Measurements from ENCODE around the gene SLC39A8. TPM values are rescaled to one million over a fixed set of nuclear protein-coding genes. Genes with fewer than 3 reads are reported as not detected.
"Not testable (repeated sequence)": the region's sequence is repeated elsewhere in the genome, so short reads cannot be mapped to it uniquely, and the experiment has no call there.

SLC39A8 gene
- total and polyA plus RNA-seq, 2 donors: 23.0 to 28.2 TPM

DNA sequence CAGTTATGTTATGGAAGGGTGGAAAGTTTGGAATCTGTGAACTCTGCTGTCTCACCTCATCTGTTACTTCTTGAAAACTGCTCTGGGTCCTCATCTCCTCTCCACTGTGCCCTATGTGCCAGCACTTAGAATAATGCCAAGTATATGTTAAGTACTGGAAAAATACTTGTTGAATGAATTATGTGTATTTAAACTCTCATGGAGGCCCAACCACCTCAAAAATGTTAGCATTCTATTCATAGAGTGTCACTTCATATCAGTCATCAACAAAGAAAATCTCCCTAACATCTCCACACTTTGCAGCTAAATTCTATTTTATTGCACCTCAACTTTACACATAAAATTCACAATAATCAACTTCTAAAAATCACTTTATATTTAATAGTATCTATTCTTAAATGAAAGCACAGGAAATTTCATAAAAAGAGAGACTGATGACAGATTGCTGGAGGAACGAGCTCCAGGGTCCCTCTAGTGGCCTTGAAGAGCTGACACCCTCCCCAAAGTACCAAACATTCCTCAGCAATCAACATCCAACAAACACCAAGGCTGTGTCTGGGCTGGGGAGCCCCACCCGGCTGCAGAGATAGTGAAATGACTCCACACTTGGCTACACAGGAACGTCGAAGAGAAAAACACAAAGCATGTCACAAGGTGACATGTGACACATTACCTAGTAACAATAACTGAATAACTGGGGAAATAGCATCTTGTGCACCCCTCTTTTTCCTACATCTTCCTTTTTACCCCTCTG, 45.8 kb downstream of the SLC39A8 start:
- 54% methylated on average over 4 of the region's 4 CpGs for WGBS
- Histone ChIP-seq H3K27me3 (ENCODE audit: control insufficient read depth in 2 of 2, insufficient read depth in 1 of 2, low read length in 1 of 2) (no peaks in the 10 kb centered on the region), H3K27ac (ENCODE audit: low read depth in 1 of 2, low read length in 1 of 2) (no peak overlapping the region), H3K4me3 (ENCODE audit: low read length in 2 of 2) (no peak overlapping the region), H3K9me3 (ENCODE audit: control insufficient read depth in 2 of 2, insufficient read depth in 1 of 2, low read length in 1 of 2) (no peaks in the 10 kb centered on the region), H3K4me1 (ENCODE audit: control insufficient read depth in 2 of 2, insufficient read depth in 2 of 2, low read length in 2 of 2) (no peaks in the 10 kb centered on the region), H3K36me3 (ENCODE audit: control insufficient read depth in 2 of 2, insufficient read depth in 2 of 2, low read length in 1 of 2) (peaks cover 0 to 4% of the 10 kb centered on the region in 2 donors)
- peak in 6 of 9 donors; percentile 13 to 51 (median 25) for DNase-seq (ENCODE audit: low read depth in 6 of 9, low spot score in 9 of 9)

GRCh38 chr4:102298716-102299115, 46.6 kb downstream of the SLC39A8 start:
- 74% methylated on average over 1 of the region's 1 CpG for WGBS
- Histone ChIP-seq H3K36me3 (ENCODE audit: control insufficient read depth in 2 of 2, insufficient read depth in 2 of 2, low read length in 1 of 2) (peaks cover 0 to 4% of the 10 kb centered on the region in 2 donors), H3K27ac (ENCODE audit: low read depth in 1 of 2, low read length in 1 of 2) (no peak overlapping the region), H3K4me1 (ENCODE audit: control insufficient read depth in 2 of 2, insufficient read depth in 2 of 2, low read length in 2 of 2) (no peaks in the 10 kb centered on the region), H3K4me3 (ENCODE audit: low read length in 2 of 2) (no peak overlapping the region), H3K27me3 (ENCODE audit: control insufficient read depth in 2 of 2, insufficient read depth in 1 of 2, low read length in 1 of 2) (no peaks in the 10 kb centered on the region), H3K9me3 (ENCODE audit: control insufficient read depth in 2 of 2, insufficient read depth in 1 of 2, low read length in 1 of 2) (no peaks in the 10 kb centered on the region)
- DNase-seq (ENCODE audit: low read depth in 6 of 9, low spot score in 9 of 9): no peak

DNA sequence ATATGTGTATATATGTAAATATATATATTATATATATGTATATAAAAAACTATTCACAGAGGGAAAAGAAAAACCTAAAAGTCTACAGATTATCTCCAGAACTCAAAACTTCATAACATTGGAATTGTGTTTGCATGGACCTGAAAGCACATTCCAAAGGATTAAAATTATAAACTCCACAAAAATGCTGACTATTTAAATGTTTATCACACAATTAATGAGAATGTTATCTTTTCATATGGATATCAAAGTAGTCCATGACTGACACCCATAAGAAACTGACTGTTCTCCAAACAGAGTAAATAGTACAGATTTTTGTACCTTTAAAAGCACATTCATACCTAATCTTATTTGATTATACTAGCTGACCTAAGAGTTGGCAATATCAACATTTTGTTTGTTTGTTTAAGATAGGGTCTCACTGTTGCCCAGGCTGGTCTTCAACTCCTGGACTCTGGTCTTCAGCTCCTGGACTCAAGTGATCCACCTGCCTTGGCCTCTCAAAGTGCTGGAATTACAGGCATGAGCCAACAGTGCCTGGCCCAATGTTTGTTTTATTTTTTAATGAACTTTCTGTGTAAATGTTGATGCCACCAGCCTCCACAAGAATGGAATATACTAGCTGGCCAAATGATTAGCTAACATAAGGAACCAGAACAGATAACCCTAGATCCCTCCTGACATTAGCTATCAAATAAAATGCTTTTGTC, 50.0 kb downstream of the SLC39A8 start:
- DNase-seq (ENCODE audit: low read depth in 6 of 9, low spot score in 9 of 9): no peak
- Histone ChIP-seq H3K36me3 (ENCODE audit: control insufficient read depth in 2 of 2, insufficient read depth in 2 of 2, low read length in 1 of 2) (peaks cover 0 to 2% of the 10 kb centered on the region in 2 donors), H3K9me3 (ENCODE audit: control insufficient read depth in 2 of 2, insufficient read depth in 1 of 2, low read length in 1 of 2) (no peaks in the 10 kb centered on the region), H3K4me1 (ENCODE audit: control insufficient read depth in 2 of 2, insufficient read depth in 2 of 2, low read length in 2 of 2) (no peaks in the 10 kb centered on the region), H3K4me3 (ENCODE audit: low read length in 2 of 2) (no peak overlapping the region), H3K27me3 (ENCODE audit: control insufficient read depth in 2 of 2, insufficient read depth in 1 of 2, low read length in 1 of 2) (no peaks in the 10 kb centered on the region), H3K27ac (ENCODE audit: low read depth in 1 of 2, low read length in 1 of 2) (no peak overlapping the region)

DNA sequence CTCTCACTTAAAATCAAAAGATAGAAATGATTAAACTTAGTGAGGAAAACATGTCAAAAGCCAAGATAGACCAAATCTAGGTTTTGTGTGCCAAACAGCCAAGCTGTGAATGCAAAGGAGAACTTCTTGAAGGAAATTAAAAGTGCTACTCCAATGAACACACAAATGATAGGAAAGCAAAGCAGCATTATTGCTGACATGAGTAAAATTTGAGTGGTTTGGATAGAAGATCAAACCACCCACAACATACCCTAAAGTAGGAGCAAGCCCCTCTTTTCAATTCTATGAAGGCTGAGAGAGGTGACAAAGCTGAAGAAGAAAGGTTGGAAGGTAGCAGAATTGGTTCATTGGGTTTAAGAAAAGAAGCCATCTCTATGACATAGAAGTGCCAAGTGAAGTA, 56.8 kb downstream of the SLC39A8 start:
- Histone ChIP-seq H3K27ac (ENCODE audit: low read depth in 1 of 2, low read length in 1 of 2) (no peak overlapping the region), H3K4me1 (ENCODE audit: control insufficient read depth in 2 of 2, insufficient read depth in 2 of 2, low read length in 2 of 2) (no peaks in the 10 kb centered on the region), H3K36me3 (ENCODE audit: control insufficient read depth in 2 of 2, insufficient read depth in 2 of 2, low read length in 1 of 2) (no peaks in the 10 kb centered on the region), H3K4me3 (ENCODE audit: low read length in 2 of 2) (no peak overlapping the region), H3K9me3 (ENCODE audit: control insufficient read depth in 2 of 2, insufficient read depth in 1 of 2, low read length in 1 of 2) (no peaks in the 10 kb centered on the region), H3K27me3 (ENCODE audit: control insufficient read depth in 2 of 2, insufficient read depth in 1 of 2, low read length in 1 of 2) (no peaks in the 10 kb centered on the region)
- DNase-seq (ENCODE audit: low read depth in 6 of 9, low spot score in 9 of 9): no peak

GRCh38 chr4:102285831-102286230, 59.5 kb downstream of the SLC39A8 start:
- H3K9me3 ChIP-seq (ENCODE audit: control insufficient read depth in 2 of 2, insufficient read depth in 1 of 2, low read length in 1 of 2): no peaks in the 10 kb centered on the region
- H3K4me3 ChIP-seq (ENCODE audit: low read length in 2 of 2): no peak overlapping the region
- no peak for DNase-seq (ENCODE audit: low read depth in 6 of 9, low spot score in 9 of 9)
- no peaks in the 10 kb centered on the region for H3K4me1 ChIP-seq (ENCODE audit: control insufficient read depth in 2 of 2, insufficient read depth in 2 of 2, low read length in 2 of 2)
- H3K27me3 ChIP-seq (ENCODE audit: control insufficient read depth in 2 of 2, insufficient read depth in 1 of 2, low read length in 1 of 2): no peaks in the 10 kb centered on the region
- no peaks in the 10 kb centered on the region for H3K36me3 ChIP-seq (ENCODE audit: control insufficient read depth in 2 of 2, insufficient read depth in 2 of 2, low read length in 1 of 2)
- H3K27ac ChIP-seq (ENCODE audit: low read depth in 1 of 2, low read length in 1 of 2): no peak overlapping the region

- no peak for DNase-seq (ENCODE audit: low read depth in 6 of 9, low spot score in 9 of 9)
- 96% methylated on average over 4 of the region's 4 CpGs for WGBS
- no peaks in the 10 kb centered on the region for H3K27me3 ChIP-seq (ENCODE audit: control insufficient read depth in 2 of 2, insufficient read depth in 1 of 2, low read length in 1 of 2)
- H3K4me3 ChIP-seq (ENCODE audit: low read length in 2 of 2): no peak overlapping the region
- H3K9me3 ChIP-seq (ENCODE audit: control insufficient read depth in 2 of 2, insufficient read depth in 1 of 2, low read length in 1 of 2): no peaks in the 10 kb centered on the region
- H3K4me1 ChIP-seq (ENCODE audit: control insufficient read depth in 2 of 2, insufficient read depth in 2 of 2, low read length in 2 of 2): no peaks in the 10 kb centered on the region
- no peaks in the 10 kb centered on the region for H3K36me3 ChIP-seq (ENCODE audit: control insufficient read depth in 2 of 2, insufficient read depth in 2 of 2, low read length in 1 of 2)
- no peak overlapping the region for H3K27ac ChIP-seq (ENCODE audit: low read depth in 1 of 2, low read length in 1 of 2)
Measured at GRCh38 chr4:102281171-102281839, 64.0 kb downstream of the SLC39A8 start.

- not testable (repeated sequence) for DNase-seq (ENCODE audit: low read depth in 6 of 9, low spot score in 9 of 9); H3K36me3 ChIP-seq (ENCODE audit: control insufficient read depth in 2 of 2, insufficient read depth in 2 of 2, low read length in 1 of 2); H3K27ac ChIP-seq (ENCODE audit: low read depth in 1 of 2, low read length in 1 of 2); H3K4me1 ChIP-seq (ENCODE audit: control insufficient read depth in 2 of 2, insufficient read depth in 2 of 2, low read length in 2 of 2); H3K27me3 ChIP-seq (ENCODE audit: control insufficient read depth in 2 of 2, insufficient read depth in 1 of 2, low read length in 1 of 2); H3K9me3 ChIP-seq (ENCODE audit: control insufficient read depth in 2 of 2, insufficient read depth in 1 of 2, low read length in 1 of 2); H3K4me3 ChIP-seq (ENCODE audit: low read length in 2 of 2)
- WGBS: 99% methylated on average over 9 of the region's 9 CpGs
Measured at GRCh38 chr4:102273317-102273716, 72.0 kb downstream of the SLC39A8 start.

DNA sequence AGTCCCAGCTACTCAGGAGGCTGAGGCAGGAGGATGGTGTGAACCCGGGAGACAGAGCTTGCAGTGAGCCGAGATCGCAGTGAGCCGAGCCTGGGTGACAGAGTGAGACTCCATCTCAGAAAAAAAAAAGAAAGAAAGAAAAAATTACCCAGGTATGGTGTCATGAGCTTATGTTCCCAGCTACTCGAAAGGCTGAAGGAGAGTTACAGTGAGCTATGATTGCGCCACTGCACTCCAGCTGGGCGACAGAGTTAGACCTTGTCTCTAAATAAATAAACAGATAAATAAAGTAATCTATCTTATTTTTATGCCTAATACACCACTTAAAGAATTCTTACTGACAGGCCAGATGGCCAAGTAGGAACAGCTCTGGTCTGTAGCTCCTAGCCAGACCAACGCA, 73.0 kb downstream of the SLC39A8 start:
- DNase-seq (ENCODE audit: low read depth in 6 of 9, low spot score in 9 of 9): no peak
- Histone ChIP-seq H3K27me3 (ENCODE audit: control insufficient read depth in 2 of 2, insufficient read depth in 1 of 2, low read length in 1 of 2) (no peaks in the 10 kb centered on the region), H3K4me1 (ENCODE audit: control insufficient read depth in 2 of 2, insufficient read depth in 2 of 2, low read length in 2 of 2) (no peaks in the 10 kb centered on the region), H3K27ac (ENCODE audit: low read depth in 1 of 2, low read length in 1 of 2) (no peak overlapping the region), H3K4me3 (ENCODE audit: low read length in 2 of 2) (no peak overlapping the region), H3K36me3 (ENCODE audit: control insufficient read depth in 2 of 2, insufficient read depth in 2 of 2, low read length in 1 of 2) (no peaks in the 10 kb centered on the region), H3K9me3 (ENCODE audit: control insufficient read depth in 2 of 2, insufficient read depth in 1 of 2, low read length in 1 of 2) (no peaks in the 10 kb centered on the region)
- WGBS: 92% methylated on average over 8 of the region's 8 CpGs

GRCh38 chr4:102268355-102268754, 76.9 kb downstream of the SLC39A8 start:
- Histone ChIP-seq H3K4me3 (ENCODE audit: low read length in 2 of 2) (no peak overlapping the region), H3K36me3 (ENCODE audit: control insufficient read depth in 2 of 2, insufficient read depth in 2 of 2, low read length in 1 of 2) (no peaks in the 10 kb centered on the region)

More at GRCh38 chr4:102268355-102268754, 76.9 kb downstream of the SLC39A8 start:
- DNase-seq (ENCODE audit: low read depth in 6 of 9, low spot score in 9 of 9): no peak
- Histone ChIP-seq H3K4me1 (ENCODE audit: control insufficient read depth in 2 of 2, insufficient read depth in 2 of 2, low read length in 2 of 2) (no peaks in the 10 kb centered on the region), H3K27me3 (ENCODE audit: control insufficient read depth in 2 of 2, insufficient read depth in 1 of 2, low read length in 1 of 2) (no peaks in the 10 kb centered on the region), H3K9me3 (ENCODE audit: control insufficient read depth in 2 of 2, insufficient read depth in 1 of 2, low read length in 1 of 2) (no peaks in the 10 kb centered on the region), H3K27ac (ENCODE audit: low read depth in 1 of 2, low read length in 1 of 2) (no peak overlapping the region)

All from thymus (tissue), 11 donors.